Tibial artery (tissue), 4 donors: Measurements from ENCODE around the gene MYD88.

Experiments
- DNase-seq, 2 donors: peaks; one replicate each; pipeline ENCODE4 v3.0.0-alpha.2; 2019
- H3K27ac ChIP-seq, 2 donors: fragments of 200-600 bp; sonication (generic) in 1 of 2; 1 replicate in 1 of 2; 2 replicates in 1 of 2; pipeline ENCODE4 v1.5.1; 2018 to 2019; ENCODE audit warnings: mild to moderate bottlenecking in 1 of 2
- H3K27me3 ChIP-seq, 2 donors: fragments of 200-600 bp; sonication (generic) in 1 of 2; one replicate each; pipeline versions ENCODE4 v1.5.1 to v1.6.0; 2016 to 2019
- H3K36me3 ChIP-seq, 3 donors: fragments of 200-600 bp; sonication (generic) in 2 of 3; one replicate each; pipeline ENCODE4 v1.5.1; 2016 to 2019; ENCODE audit warnings: mild to moderate bottlenecking in 2 of 3
- H3K4me1 ChIP-seq, 4 donors: fragments of 200-600 bp; sonication (generic) in 2 of 4; 1 replicate in 3 of 4; 2 replicates in 1 of 4; pipeline ENCODE4 v1.5.1; 2016 to 2019
- H3K4me3 ChIP-seq, 2 donors: fragments of 200-600 bp; sonication (generic) in 1 of 2; 1 replicate in 1 of 2; 2 replicates in 1 of 2; pipeline ENCODE4 v1.5.1; 2018 to 2019; ENCODE audit warnings: mild to moderate bottlenecking in 2 of 2
- H3K9me3 ChIP-seq, 3 donors: fragments of 200-600 bp; sonication (generic) in 1 of 3; one replicate each; pipeline ENCODE4 v1.5.1; 2016 to 2019
- intact Hi-C: fragments of 100-400 bp; cut with DNase I; formaldehyde crosslinking; loops from one replicate; pipeline ENCODE4 v1.15.0; 2023; ENCODE audit warnings: low total_unique reads
- TF ChIP-seq, protein P1 (sequence below), 2 experiments: fragments of 200-600 bp in 1 of 2; fragments of 450-650 bp in 1 of 2; IDR thresholded peaks; one replicate each; pipeline ENCODE4 v1.5.1; 2017 to 2019; ENCODE audit warnings: antibody characterized with exemption in 2 of 2, mild to moderate bottlenecking in 1 of 2, moderate library complexity in 1 of 2

Gene MYD88

DNA sequence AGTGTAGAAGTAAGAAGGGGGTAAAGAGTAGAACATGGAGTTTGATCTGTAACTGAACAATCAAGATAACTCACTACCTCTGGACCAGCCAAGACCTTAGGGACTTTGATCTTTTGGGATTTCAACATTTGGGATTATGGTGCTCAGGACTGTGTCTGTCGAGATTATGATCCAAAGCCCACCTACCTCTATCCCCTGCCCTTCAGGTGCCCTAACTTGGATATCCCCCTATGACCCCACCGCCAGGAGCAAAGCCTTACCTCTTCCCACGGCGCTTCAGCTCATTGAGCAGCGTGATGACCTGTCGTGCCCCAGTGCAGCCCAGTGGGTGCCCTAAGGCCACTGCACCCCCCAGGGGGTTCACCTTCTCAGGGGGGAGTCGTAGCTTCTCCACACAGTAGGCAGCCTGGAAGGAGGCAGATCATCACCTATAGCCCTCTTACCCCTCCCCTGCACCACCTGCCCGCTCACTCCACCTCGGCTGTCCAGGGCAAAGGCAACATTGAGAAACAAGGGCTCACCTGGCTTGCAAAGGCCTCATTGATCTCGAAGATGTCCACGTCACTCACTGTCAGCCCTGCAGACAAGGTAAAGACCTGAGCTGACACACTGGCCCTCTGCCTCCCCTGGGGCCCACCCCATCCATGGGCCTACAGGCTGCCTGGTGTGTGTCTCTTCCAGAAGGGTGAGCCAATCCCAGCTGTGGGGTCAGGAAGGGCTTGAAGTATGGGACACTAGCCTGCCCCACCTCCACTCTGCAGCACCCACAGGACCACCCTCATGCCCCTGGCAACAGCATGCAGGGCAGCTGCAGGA, 12.9 kb upstream of the MYD88 start:
- peak in 1 of 2 donors; percentile 53 for DNase-seq
- intact Hi-C loops, result loop anchor here (10.0 kb wide), 2 partner anchors 129 to 219 kb away; partner anchors contain the start of gene XYLB
- Histone ChIP-seq H3K36me3 (peaks cover 62 to 100% (median 95%) of the 10 kb centered on the region in 3 donors), H3K27ac (no peak overlapping the region), H3K27me3 (no peaks in the 10 kb centered on the region), H3K9me3 (no peaks in the 10 kb centered on the region), H3K4me3 (no peak overlapping the region), H3K4me1 (no peaks in the 10 kb centered on the region)
- TF ChIP-seq, protein P1, sequence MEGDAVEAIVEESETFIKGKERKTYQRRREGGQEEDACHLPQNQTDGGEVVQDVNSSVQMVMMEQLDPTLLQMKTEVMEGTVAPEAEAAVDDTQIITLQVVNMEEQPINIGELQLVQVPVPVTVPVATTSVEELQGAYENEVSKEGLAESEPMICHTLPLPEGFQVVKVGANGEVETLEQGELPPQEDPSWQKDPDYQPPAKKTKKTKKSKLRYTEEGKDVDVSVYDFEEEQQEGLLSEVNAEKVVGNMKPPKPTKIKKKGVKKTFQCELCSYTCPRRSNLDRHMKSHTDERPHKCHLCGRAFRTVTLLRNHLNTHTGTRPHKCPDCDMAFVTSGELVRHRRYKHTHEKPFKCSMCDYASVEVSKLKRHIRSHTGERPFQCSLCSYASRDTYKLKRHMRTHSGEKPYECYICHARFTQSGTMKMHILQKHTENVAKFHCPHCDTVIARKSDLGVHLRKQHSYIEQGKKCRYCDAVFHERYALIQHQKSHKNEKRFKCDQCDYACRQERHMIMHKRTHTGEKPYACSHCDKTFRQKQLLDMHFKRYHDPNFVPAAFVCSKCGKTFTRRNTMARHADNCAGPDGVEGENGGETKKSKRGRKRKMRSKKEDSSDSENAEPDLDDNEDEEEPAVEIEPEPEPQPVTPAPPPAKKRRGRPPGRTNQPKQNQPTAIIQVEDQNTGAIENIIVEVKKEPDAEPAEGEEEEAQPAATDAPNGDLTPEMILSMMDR (IDR thresholded peaks at IDR 0.05), result no peak

DNA sequence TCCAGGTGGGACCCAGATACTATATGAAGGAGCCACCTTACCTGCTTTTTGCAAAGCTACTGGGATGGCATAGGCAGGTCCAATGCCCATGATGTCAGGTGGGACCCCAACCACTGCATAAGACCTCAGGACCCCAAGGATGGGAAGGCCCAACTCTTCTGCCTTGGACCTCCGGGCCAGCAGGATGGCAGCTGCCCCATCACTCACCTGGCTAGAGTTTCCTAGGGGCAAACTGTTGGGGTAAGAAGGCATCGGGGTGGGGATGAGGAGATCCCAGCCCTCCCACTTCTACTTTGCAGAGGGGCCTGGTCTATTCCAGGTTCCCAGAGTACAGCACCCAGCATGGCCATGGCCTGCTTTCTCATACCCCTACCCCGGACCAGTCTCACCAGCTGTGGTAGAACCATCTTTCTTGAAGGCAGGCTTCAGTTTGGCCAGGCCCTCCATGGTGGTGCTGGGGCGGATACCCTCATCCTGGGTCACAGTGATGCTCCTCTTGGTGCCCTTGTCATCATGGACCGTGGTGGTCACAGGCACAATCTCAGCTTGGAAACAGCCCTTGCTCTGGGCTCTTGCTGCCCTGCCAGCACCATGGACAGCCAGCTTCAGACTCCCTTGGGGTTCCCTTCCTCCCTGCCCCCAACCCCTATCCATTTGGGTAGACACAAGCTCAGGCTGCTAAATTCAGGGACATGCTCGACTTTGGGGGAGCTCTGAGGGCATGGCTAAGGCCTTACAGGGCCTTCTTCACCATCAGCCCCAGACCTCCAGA, 12.2 kb upstream of the MYD88 start:
- no peak for DNase-seq
- H3K27me3 ChIP-seq, result no peaks in the 10 kb centered on the region
- no peaks in the 10 kb centered on the region for H3K9me3 ChIP-seq
- no peak overlapping the region for H3K27ac ChIP-seq
- H3K4me1 ChIP-seq, result no peaks in the 10 kb centered on the region
- TF ChIP-seq, protein P1 (IDR thresholded peaks at IDR 0.05), result no peak
- H3K36me3 ChIP-seq, result peaks cover 70 to 100% (median 98%) of the 10 kb centered on the region in 3 donors
- intact Hi-C loops, result loop anchor here (10.0 kb wide), 2 partner anchors 128 to 218 kb away; partner anchors contain the start of gene XYLB
- H3K4me3 ChIP-seq, result no peak overlapping the region

DNA sequence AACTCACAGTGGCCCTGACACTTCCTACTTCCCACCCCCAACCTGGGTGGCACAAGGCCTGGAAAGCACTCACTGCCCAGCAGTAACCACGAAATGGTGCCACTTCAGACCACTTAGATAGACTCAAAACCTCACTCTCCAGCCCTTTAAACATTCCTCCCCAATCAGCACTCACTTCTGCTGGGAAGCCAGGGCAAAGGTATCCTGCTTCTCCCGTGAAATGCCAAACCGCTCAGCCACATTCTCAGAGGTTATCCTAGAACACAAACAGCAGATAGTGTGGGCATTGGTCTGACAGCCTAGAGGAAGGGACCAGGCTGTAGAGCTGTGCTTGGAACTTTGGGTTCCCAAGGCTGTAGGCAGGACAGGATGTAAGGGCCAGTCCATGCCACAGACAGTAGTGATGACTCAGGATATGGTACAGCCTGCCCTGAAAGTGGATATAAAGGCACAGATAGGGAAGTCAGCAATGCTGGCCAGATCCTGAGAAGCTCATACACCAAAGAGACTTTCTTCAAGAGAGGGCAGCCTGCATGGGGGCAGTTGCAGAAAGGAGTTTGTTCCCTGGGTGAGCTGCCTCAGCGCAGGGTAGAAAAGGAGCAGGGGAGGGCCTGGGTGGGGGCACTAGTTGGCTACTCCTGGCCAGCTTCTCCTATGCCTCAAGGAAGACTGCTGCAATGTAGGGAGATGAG, 10.7 kb upstream of the MYD88 start:
- no peak overlapping the region for H3K27ac ChIP-seq
- peak in 1 of 2 donors; percentile 16 for DNase-seq
- no peaks in the 10 kb centered on the region for H3K9me3 ChIP-seq
- intact Hi-C loops, result loop anchor here (10.0 kb wide), 2 partner anchors 127 to 217 kb away; partner anchors contain the start of gene XYLB
- peaks cover 69 to 100% (median 99%) of the 10 kb centered on the region in 3 donors for H3K36me3 ChIP-seq
- H3K4me1 ChIP-seq, result peaks cover 0 to 5% (median 2%) of the 10 kb centered on the region in 4 donors
- no peaks in the 10 kb centered on the region for H3K27me3 ChIP-seq
- TF ChIP-seq, protein P1 (IDR thresholded peaks at IDR 0.05), result no peak
- H3K4me3 ChIP-seq, result no peak overlapping the region

DNA sequence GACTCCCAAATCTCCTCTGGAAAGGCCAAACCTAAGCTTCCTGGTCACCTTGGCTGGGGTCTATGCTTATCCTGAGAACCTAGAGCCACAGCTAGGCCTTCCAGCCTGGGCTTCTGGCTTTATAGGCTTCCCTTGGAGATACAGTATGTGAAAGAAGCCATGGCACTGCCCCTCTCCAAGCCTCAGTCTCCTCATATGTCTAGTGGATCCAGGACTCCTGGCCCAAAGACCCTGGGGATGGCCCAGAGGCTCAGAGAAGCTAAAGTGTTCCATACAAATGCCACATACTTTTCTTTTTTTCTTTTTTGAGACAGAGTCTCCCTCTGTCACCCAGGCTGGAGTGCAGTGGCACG, 10.2 kb upstream of the MYD88 start:
- TF ChIP-seq, protein P1 (IDR thresholded peaks at IDR 0.05), result no peak
- intact Hi-C loops, result loop anchor here (10.0 kb wide), 2 partner anchors 127 to 217 kb away; partner anchors contain the start of gene XYLB
- Histone ChIP-seq H3K4me3 (no peak overlapping the region), H3K4me1 (peaks cover 0 to 10% (median 4%) of the 10 kb centered on the region in 4 donors), H3K27ac (no peak overlapping the region), H3K27me3 (no peaks in the 10 kb centered on the region), H3K9me3 (no peaks in the 10 kb centered on the region), H3K36me3 (peaks cover 71 to 100% (median 99%) of the 10 kb centered on the region in 3 donors)
- peak in 1 of 2 donors; percentile 44 for DNase-seq

DNA sequence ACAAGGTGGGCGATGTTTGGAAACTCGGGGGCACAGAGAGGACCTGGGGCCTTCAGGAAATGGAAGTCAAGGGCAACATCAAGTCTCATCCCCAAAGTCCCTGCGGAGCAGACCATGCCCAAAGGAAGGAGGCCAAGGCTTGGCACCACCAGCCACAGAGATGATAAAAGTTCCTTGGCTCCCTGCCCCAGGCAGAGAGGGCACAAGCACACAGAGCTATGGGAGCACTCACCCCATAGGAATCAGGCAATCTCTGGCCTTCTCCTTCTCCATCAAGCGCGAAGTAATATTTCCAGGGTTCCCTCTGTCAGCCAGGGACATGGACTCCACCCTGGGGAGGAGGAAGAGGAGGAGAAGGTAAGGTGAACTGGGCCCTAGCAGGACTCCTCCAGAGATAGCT, 9.4 kb upstream of the MYD88 start:
- TF ChIP-seq, protein P1 (IDR thresholded peaks at IDR 0.05), result no peak
- peak; percentile 9 to 55 for DNase-seq
- H3K4me1 ChIP-seq, result peaks cover 0 to 17% (median 4%) of the 10 kb centered on the region in 4 donors
- intact Hi-C loops, result loop anchor here (10.0 kb wide), 2 partner anchors 126 to 216 kb away; partner anchors contain the start of gene XYLB
- H3K9me3 ChIP-seq, result no peaks in the 10 kb centered on the region
- H3K27ac ChIP-seq, result no peak overlapping the region
- H3K36me3 ChIP-seq, result peaks cover 79 to 100% (median 100%) of the 10 kb centered on the region in 3 donors
- H3K4me3 ChIP-seq, result no peak overlapping the region
- H3K27me3 ChIP-seq, result no peaks in the 10 kb centered on the region
